Stimulated activated CD4-positive, alpha-beta T cell treated with anti-CD3 and anti-CD28 coated beads, TNF-alpha, amount 100 ng/mL, for 24 hours (primary cell): ENCODE measurements around the gene HOPX.
"Not testable (repeated sequence)": the region's sequence is repeated elsewhere in the genome, so short reads cannot be mapped to it uniquely, and the experiment has no call there.

Source experiments
- DNase-seq, 3 experiments: peaks; one replicate each; pipeline ENCODE4 v3.0.0-alpha.2; 2020; ENCODE audit warnings: low read depth in 3 of 3

The HOPX gene

DNA sequence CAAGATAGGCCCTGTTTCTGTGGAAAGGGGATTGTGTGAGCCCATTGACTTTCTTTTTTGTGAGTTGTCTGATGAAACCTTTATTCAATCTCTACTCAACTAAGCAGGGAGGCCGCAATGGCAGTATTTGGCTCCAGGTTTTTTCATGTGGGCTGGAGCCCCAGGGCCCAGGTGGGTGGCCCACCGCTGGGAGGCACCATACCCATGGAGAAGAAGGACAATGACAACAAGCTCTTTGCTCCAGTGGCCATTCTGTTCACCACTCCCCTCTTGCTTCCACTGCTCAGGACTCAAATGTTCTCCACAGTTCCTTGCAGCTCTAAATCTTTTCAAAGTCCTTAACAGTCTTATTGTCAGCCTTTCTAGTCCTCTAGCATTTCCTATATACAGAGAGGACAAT, 54.1 kb downstream of the HOPX start:
- DNase-seq = no peak

- no peak for DNase-seq
These were observed 54.7 kb downstream of the HOPX start for GRCh38 chr4:56626420-56626819.

- no peak for DNase-seq
These were observed 58.9 kb downstream of the HOPX start for GRCh38 chr4:56622176-56622575.

GRCh38 chr4:56619816-56620215, 61.3 kb downstream of the HOPX start:
- DNase-seq = no peak

DNA sequence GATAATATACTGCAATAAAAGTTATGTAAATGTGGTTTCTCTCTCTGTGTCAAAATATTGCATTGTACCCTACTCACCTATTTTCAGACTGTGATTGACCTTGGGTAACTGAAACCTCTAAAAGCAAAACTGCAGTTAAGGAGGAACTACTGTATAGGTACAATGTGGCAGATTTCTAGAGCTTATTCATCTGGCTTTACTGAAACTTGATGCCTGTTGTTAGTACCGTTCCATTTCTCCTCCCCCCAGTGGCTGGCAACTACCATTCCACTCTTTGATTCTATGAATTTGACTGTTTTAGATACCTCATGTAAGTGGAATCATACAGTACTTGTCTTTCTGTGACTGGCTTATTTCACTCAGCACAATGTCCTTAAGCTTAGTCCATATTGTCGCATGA, 61.9 kb downstream of the HOPX start:
- no peak for DNase-seq

DNA sequence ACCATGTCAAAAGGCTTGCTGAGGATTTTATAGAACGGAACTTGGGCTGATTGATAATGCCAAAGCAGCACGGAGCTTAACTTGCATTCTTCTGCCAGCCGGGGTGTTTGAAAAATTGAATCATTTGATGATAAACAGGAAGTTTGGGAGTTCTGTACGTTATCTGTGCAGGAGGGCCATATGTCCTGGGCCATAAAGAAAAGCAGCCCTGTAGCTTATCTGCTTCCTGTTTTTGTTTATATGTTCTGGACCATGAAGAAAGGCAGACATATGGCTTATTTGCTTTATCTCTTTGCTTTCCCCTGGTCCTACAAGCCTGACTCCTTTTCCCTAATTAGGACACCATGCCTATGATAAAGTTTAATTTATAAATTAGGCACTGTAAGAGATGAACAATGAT, 62.4 kb downstream of the HOPX start:
- DNase-seq = no peak

GRCh38 chr4:56613101-56613862, 67.8 kb downstream of the HOPX start:
- DNase-seq = no peak

DNA sequence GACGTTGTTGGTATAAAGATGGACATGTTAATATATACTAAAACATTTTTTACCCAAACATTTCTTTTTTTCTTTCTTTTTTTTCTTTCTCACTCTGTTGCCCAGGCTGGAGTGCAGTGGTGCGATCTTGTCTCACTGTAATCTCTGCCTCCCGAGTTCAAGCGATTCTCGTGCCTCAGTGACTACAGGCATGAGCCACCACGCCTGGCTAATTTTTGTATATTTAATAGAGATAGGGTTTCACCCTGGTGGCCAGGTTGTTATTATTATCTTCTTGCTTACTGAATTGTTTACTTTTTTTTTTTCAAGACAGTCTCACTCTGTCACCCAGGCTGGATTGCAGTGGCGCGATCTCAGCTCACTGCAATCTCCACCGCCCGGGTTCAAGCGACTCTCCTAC, 68.8 kb downstream of the HOPX start:
- no peak for DNase-seq

- DNase-seq = no peak
These were observed 69.6 kb downstream of the HOPX start for GRCh38 chr4:56611501-56611900.

GRCh38 chr4:56610170-56610569, 70.9 kb downstream of the HOPX start:
- DNase-seq = not testable (repeated sequence)

- DNase-seq = no peak
These were observed 73.2 kb downstream of the HOPX start for GRCh38 chr4:56607926-56608325.

GRCh38 chr4:56606385-56606784, 74.7 kb downstream of the HOPX start:
- DNase-seq = no peak

DNA sequence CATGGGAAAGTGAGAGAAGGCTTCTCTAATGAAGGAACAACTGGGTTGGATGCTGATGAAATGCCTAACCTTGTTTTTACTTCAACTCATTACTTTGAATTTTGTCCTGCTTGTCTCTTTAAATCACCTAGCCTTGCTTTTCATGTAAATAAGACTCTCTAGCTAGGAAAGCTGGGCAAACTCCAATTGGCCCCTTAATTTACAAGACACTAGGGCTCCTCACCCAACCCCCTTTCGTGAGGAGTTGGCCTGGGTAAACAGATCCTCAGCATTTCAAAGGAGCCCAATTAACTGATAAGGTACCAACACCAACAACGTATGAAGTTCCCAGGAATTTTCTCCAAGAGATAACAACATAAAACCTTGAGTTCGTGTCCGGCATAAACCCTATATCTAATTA, 75.6 kb downstream of the HOPX start:
- not testable (repeated sequence) for DNase-seq

DNA sequence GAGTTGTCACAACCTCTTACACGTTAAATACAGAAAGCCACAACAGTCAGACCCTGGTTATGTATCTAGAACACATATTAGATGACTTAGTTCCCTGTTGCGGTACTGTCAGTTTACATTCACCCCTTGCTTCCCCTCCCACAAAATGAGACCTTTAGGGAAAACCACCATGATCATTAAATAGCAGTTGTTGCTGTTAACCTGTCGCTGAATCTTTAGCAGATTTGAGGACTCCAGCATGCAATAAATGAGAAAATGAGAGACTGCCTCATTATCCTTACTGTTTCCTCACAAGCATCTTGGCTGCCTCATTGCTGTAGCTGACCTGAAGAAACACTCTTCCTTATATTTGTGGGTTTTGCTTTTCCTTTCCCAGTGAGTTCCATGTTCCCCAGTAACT, 77.8 kb downstream of the HOPX start:
- no peak for DNase-seq
